ENCODE data around the gene GYS1.
"Not testable (repeated sequence)": the region's sequence is repeated elsewhere in the genome, so short reads cannot be mapped to it uniquely, and the experiment has no call there.

Gene GYS1

GRCh38 chr19:49020931-49021895, 28.1 kb upstream of the GYS1 start:
- Histone ChIP-seq H3K4me3 (replicated peaks; ENCODE audit: insufficient read depth, low read length) (no peak overlapping the region), H3K27ac (replicated peaks) (no peak overlapping the region), H3K27me3 (ENCODE audit: insufficient read depth, poor library complexity, severe bottlenecking) (peaks cover 35% of the 10 kb centered on the region)
- no peak for DNase-seq (ENCODE audit: low read depth in 1 of 2, low spot score in 1 of 2)
- TF ChIP-seq GABPA (IDR thresholded peaks at IDR 0.05; ENCODE audit: low read depth), result no peak
- no peak for TF ChIP-seq POLR2AphosphoS5 (IDR thresholded peaks at IDR 0.05; ENCODE audit: low read depth)
- TF ChIP-seq REST (IDR thresholded peaks at IDR 0.05; ENCODE audit: insufficient replicate concordance, low read depth), result no peak
- no peak for TF ChIP-seq SPI1 (IDR thresholded peaks at IDR 0.05; ENCODE audit: borderline replicate concordance, low read depth)
- TF ChIP-seq CTCF (IDR thresholded peaks at IDR 0.05; ENCODE audit: insufficient read depth, low read length), result no peak

GRCh38 chr19:49020342-49020741, 27.2 kb upstream of the GYS1 start:
- no peak overlapping the region for H3K4me3 ChIP-seq (replicated peaks; ENCODE audit: insufficient read depth, low read length)
- TF ChIP-seq CTCF (IDR thresholded peaks at IDR 0.05; ENCODE audit: insufficient read depth, low read length), result no peak
- TF ChIP-seq SPI1 (IDR thresholded peaks at IDR 0.05; ENCODE audit: borderline replicate concordance, low read depth), result no peak
- DNase-seq (ENCODE audit: low read depth in 1 of 2, low spot score in 1 of 2), result no peak
- H3K27ac ChIP-seq (replicated peaks), result no peak overlapping the region
- peaks cover 35% of the 10 kb centered on the region for H3K27me3 ChIP-seq (ENCODE audit: insufficient read depth, poor library complexity, severe bottlenecking)

- TF ChIP-seq REST (IDR thresholded peaks at IDR 0.05; ENCODE audit: insufficient replicate concordance, low read depth), result no peak
- no peak for TF ChIP-seq CTCF (IDR thresholded peaks at IDR 0.05; ENCODE audit: insufficient read depth, low read length)
- TF ChIP-seq SPI1 (IDR thresholded peaks at IDR 0.05; ENCODE audit: borderline replicate concordance, low read depth), result no peak
- no peak for TF ChIP-seq POLR2AphosphoS5 (IDR thresholded peaks at IDR 0.05; ENCODE audit: low read depth)
- no peak for TF ChIP-seq GABPA (IDR thresholded peaks at IDR 0.05; ENCODE audit: low read depth)
- Histone ChIP-seq H3K27me3 (ENCODE audit: insufficient read depth, poor library complexity, severe bottlenecking) (peaks cover 35% of the 10 kb centered on the region), H3K4me3 (replicated peaks; ENCODE audit: insufficient read depth, low read length) (peak overlapping the region; percentile 16), H3K27ac (replicated peaks) (no peak overlapping the region)
- no peak for DNase-seq (ENCODE audit: low read depth in 1 of 2, low spot score in 1 of 2)
Measured at GRCh38 chr19:49019242-49019932, 26.3 kb upstream of the GYS1 start.

- H3K27ac ChIP-seq (replicated peaks); DNase-seq (ENCODE audit: low read depth in 1 of 2, low spot score in 1 of 2): not testable (repeated sequence)
- H3K4me3 ChIP-seq (replicated peaks; ENCODE audit: insufficient read depth, low read length), result peak overlapping the region; percentile 6; the same call in 1 of the 2 replicates
- peaks cover 35% of the 10 kb centered on the region for H3K27me3 ChIP-seq (ENCODE audit: insufficient read depth, poor library complexity, severe bottlenecking)
Measured at GRCh38 chr19:49018388-49019241, 25.5 kb upstream of the GYS1 start.
